Measurements from ENCODE around the gene ERFE. TPM values are rescaled to one million over a fixed set of nuclear protein-coding genes. Genes with fewer than 3 reads are reported as not detected.

The ERFE gene
- polyA plus RNA-seq, 10 donors = 3.6 to 31.6 (median 15.8) TPM

DNA sequence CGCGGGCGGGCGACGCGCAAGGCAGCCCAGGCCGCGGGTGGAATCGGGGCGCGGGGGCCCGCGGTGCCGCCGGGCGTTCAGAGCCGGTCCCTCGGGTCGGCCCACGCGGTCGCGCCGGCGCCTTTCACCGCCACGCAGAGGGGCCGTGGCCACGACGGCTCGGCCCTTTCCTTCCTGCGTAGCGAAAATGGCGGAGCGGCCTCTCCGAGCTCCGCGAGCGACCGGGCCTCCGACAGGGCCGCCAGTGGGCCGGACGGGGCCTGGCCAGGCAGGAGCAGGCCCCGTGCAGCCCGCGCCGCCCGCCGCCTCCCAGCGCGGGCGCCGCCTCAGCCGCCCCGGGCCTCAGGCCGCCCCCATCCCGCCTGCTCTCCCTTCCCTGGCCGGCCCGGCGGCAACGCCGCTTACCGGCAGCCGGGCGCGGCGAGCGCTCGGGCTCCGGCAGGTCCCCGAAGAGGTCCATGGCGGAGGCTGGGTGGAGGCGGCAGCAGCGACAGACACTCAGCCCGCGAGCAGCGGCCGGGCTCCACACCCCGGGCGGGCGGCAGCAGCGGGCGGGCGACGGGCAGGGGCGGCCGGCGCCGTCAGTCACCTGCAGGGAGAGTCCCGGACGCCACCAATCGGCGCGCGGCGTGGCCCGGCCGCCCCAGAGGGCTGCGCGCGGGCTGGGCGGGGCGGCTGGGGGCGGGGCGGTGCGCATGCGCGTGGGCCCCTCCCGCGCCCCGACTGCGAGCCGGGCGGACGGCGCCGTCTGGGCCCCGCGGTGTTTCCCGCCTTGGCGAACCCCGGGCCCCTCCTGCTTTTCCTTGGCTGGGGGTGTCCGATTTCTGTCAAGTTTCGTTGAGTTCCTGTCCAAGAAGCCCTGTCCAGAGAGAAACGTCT is 44.6 kb downstream of the ERFE start, which contains the start of gene ILKAP:
Gene ILKAP, minus strand, starts transcription at position 602 of the 879 bp plus-strand sequence. Its CDS starts 142 bp downstream, at position 460.
- peak; percentile 86 to 93 (median 88) for DNase-seq

DNA sequence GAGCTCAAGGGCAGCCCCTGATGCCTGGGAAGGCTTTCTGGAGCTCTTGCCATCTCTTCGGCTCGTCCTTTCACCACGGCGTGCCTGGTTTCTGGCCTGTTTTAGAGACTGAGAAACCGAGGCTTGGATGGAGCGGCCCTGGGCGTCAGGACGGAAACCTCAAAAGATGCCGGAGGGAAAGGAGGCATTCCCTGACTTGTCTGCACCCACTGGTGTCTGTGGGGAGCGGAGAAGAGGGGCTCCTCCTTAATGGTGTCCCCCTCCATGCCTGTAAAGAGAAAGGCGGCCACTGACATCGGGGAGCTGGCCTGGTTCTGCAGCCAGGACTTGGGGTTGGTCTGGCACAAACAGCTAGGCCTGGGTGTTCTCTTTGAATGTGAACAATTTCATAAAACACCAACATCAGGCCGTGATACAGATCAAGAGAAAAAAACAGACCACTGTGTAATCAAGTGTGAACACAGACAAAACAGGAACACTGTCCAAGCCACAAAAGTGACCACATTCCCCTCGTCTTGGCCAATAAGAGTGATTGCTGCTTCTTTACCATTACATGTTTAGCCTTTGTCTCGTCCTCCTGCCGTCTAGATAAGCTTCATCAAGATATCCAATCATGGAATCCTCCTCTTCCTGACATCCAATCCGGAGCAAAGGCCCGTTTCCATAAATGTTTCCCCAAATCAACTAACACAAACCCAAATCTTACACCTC is 45.4 kb downstream of the ERFE start:
- DNase-seq = no peak

DNA sequence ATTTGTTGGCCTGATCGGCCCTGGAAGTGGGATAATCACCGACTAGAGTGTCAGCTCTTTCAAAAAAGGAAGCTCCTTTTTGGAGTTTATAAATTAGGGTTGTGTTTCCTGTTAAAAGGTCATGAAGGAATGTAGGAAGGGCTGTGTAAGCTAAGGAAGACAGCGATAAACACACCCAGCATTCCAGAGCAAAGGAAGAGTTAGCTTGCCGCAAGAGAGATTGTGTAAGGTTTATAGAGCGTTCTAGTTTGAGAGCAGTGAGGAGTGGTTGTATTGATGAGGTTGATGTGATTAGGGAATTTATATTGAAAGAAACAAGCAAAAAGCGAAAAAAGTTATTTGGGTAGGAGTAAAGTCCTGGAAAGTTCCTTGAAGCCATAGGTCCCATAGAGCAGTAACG is 48.2 kb downstream of the ERFE start:
- no peak for DNase-seq

DNA sequence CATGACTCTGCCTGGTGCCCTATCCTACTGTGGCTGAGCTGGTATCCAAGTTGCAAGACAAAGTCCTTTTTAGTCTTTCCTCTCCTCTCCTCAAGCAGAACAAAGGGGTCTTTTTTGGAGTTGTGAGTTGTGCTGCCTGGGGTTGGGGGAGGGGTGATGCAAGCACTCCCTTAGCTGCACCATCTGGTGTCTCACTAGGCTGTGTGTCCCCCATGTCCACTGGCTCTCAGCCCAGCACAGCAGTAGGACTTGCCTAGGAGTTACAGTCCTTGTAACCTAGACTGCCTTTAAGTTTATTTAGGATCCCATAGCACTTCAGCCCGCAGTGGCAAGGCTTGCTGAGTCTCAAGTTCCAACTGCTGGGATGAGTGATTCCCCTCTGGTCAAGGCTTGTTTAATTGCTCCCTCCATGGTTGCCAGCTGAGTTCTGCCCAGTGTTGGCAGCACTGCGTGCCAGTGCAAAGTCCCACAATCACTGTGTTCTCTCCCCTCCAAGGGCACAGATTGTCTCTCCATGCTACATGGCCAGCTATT is 57.9 kb downstream of the ERFE start:
- peak in 2 of 3 donors; percentile 38 to 44 for DNase-seq

Other genes starting within 250 kb of the ERFE start
- gene UBE2F, start 192.0 kb upstream of the ERFE start, polyA plus RNA-seq (ENCODE audit: insufficient read length in 10 of 10) = 10 to 100 TPM; 39.1 to 45.5 (median 41.2) TPM
- 10 to 100 TPM in 2 of 10 donors, 1 to 10 TPM in 8; 7.8 to 12.0 (median 9.4) TPM for gene SCLY, start 98.0 kb upstream of the ERFE start, polyA plus RNA-seq (ENCODE audit: insufficient read length in 10 of 10)
- 1 to 10 TPM in 6 of 10 donors, under 1 TPM in 4; 0.30 to 2.2 (median 1.1) TPM for gene ESPNL, start 58.6 kb upstream of the ERFE start, polyA plus RNA-seq (ENCODE audit: insufficient read length in 10 of 10)
- 10 to 100 TPM in 9 of 10 donors, 1 to 10 TPM in 1; 6.7 to 21.4 (median 15.4) TPM for gene KLHL30, start 20.3 kb upstream of the ERFE start, polyA plus RNA-seq (ENCODE audit: insufficient read length in 10 of 10)
- gene ILKAP, start 44.7 kb downstream of the ERFE start, polyA plus RNA-seq (ENCODE audit: insufficient read length in 10 of 10) = 10 to 100 TPM; 27.6 to 45.1 (median 31.7) TPM
- gene HES6, start 81.1 kb downstream of the ERFE start, polyA plus RNA-seq (ENCODE audit: insufficient read length in 10 of 10) = 10 to 100 TPM; 11.3 to 19.6 (median 13.8) TPM
- 1 to 10 TPM; 3.0 to 6.2 (median 4.5) TPM for gene PER2, start 129.6 kb downstream of the ERFE start, polyA plus RNA-seq (ENCODE audit: insufficient read length in 10 of 10)
- gene TRAF3IP1, start 161.5 kb downstream of the ERFE start, polyA plus RNA-seq (ENCODE audit: insufficient read length in 10 of 10) = 10 to 100 TPM in 1 of 10 donors, 1 to 10 TPM in 9; 5.5 to 11.7 (median 8.3) TPM

Data from muscle of back (tissue), 11 donors.